Uterus (tissue), 4 donors: ENCODE results near the gene DCBLD1. TPM values are rescaled to one million over a fixed set of nuclear protein-coding genes. Genes with fewer than 3 reads are reported as not detected.

Experiments used
- DNase-seq, 2 donors: peaks; one replicate each; pipeline ENCODE4 v3.0.0-alpha.2; 2019 to 2020
- H3K27ac ChIP-seq, 2 donors: fragments of 200-600 bp; sonication (generic); 1 replicate in 1 of 2; 2 replicates in 1 of 2; pipeline ENCODE4 v1.5.1; 2016 to 2018
- H3K27me3 ChIP-seq, 2 donors: fragments of 200-600 bp; sonication (generic); one replicate each; pipeline ENCODE4 v1.5.1; 2018 to 2019; ENCODE audit warnings: control low read depth in 1 of 2
- H3K36me3 ChIP-seq, 2 donors: fragments of 200-600 bp; sonication (generic); one replicate each; pipeline ENCODE4 v1.5.1; 2019; ENCODE audit warnings: control low read depth in 1 of 2
- H3K4me1 ChIP-seq, 2 donors: fragments of 200-600 bp; sonication (generic); one replicate each; pipeline ENCODE4 v1.5.1; 2018 to 2019; ENCODE audit warnings: control low read depth in 1 of 2
- H3K4me3 ChIP-seq, 2 donors: fragments of 200-600 bp; sonication (generic); 1 replicate in 1 of 2; 2 replicates in 1 of 2; pipeline ENCODE4 v1.5.1; 2018 to 2019; ENCODE audit warnings: mild to moderate bottlenecking in 1 of 2
- H3K9me3 ChIP-seq, 2 donors: fragments of 200-600 bp; sonication (generic); one replicate each; pipeline ENCODE4 v1.5.1; 2019; ENCODE audit warnings: control low read depth in 1 of 2
- CTCF ChIP-seq, 4 experiments: fragments of 200-600 bp in 2 of 4; fragments of 450-650 bp in 2 of 4; sonication (generic) in 2 of 4; IDR thresholded peaks; one replicate each; pipeline ENCODE4 v1.5.1; 2016 to 2019; ENCODE audit warnings: antibody characterized with exemption in 4 of 4, mild to moderate bottlenecking in 2 of 4, moderate library complexity in 1 of 4
- POLR2A ChIP-seq, 2 donors: fragments of 450-650 bp; IDR thresholded peaks; one replicate each; pipeline ENCODE4 v1.6.1; 2016; ENCODE audit warnings: antibody characterized with exemption in 2 of 2, mild to moderate bottlenecking in 1 of 2, moderate library complexity in 1 of 2
- intact Hi-C: fragments of 100-400 bp; cut with DNase I; formaldehyde crosslinking; loops from one replicate; pipeline ENCODE4 v1.15.1; 2023; ENCODE audit warnings: low total_unique reads
- total RNA-seq, 4 donors: library from RNA; depleted of rRNA in 3 of 4; stranded (reverse); fragments of >200 nt in 3 of 4; gene quantifications; one replicate each; pipeline versions ENCODE4 v1.1.0 to v1.2.4, GENCODE V29; 2014 to 2023
- donor health status: DM: yes; HTN: yes; CAD: no.

DCBLD1 gene
- total RNA-seq, 4 donors from 2014 or later: 2.4 to 15.5 (median 4.5) TPM

GRCh38 chr6:117550618-117551242 is 68.3 kb downstream of the DCBLD1 start:
- TF ChIP-seq POLR2A (IDR thresholded peaks at IDR 0.05) (no peak), CTCF (IDR thresholded peaks at IDR 0.05) (no peak)
- intact Hi-C loops: loop anchor here (10.0 kb wide), 1 partner anchor 96 kb away; no protein-coding TSS in a partner anchor
- H3K9me3 ChIP-seq: no peaks in the 10 kb centered on the region
- no peak overlapping the region for H3K27ac ChIP-seq
- DNase-seq: no peak
- no peaks in the 10 kb centered on the region for H3K27me3 ChIP-seq
- H3K36me3 ChIP-seq: no peaks in the 10 kb centered on the region
- H3K4me1 ChIP-seq: no peaks in the 10 kb centered on the region
- no peak overlapping the region for H3K4me3 ChIP-seq

DNA sequence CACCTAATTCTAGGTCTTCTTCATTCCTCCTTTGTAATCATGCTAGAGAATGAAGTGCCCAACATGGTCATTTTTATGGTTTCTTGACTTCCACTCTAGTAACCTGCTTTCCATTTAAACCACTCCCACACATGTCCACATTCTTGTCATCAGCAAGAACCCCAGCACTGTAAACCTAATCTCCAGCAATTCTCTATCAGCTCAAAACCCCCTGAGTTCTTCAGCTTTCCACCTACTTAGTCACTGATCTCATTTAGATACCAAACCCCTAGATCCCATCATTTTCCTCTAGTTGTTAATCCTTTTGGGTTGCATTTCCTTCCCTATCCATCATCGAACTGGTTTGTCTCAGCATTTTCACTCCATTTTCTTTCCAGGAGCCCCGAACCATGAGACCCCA is 70.1 kb downstream of the DCBLD1 start:
- H3K4me3 ChIP-seq: no peak overlapping the region
- no peak for DNase-seq
- no peak overlapping the region for H3K27ac ChIP-seq
- H3K9me3 ChIP-seq: no peaks in the 10 kb centered on the region
- H3K27me3 ChIP-seq: no peaks in the 10 kb centered on the region
- no peak for TF ChIP-seq CTCF (IDR thresholded peaks at IDR 0.05)
- TF ChIP-seq POLR2A (IDR thresholded peaks at IDR 0.05): no peak
- no peaks in the 10 kb centered on the region for H3K36me3 ChIP-seq
- intact Hi-C loops: loop anchor here (10.0 kb wide), 1 partner anchor 98 kb away; no protein-coding TSS in a partner anchor
- H3K4me1 ChIP-seq: no peaks in the 10 kb centered on the region

GRCh38 chr6:117553142-117553541 is 70.7 kb downstream of the DCBLD1 start:
- Histone ChIP-seq H3K27ac (no peak overlapping the region), H3K4me1 (no peaks in the 10 kb centered on the region), H3K9me3 (no peaks in the 10 kb centered on the region), H3K27me3 (no peaks in the 10 kb centered on the region), H3K36me3 (no peaks in the 10 kb centered on the region), H3K4me3 (no peak overlapping the region)
- DNase-seq: no peak
- intact Hi-C loops: loop anchor here (10.0 kb wide), 1 partner anchor 98 kb away; no protein-coding TSS in a partner anchor
- TF ChIP-seq POLR2A (IDR thresholded peaks at IDR 0.05) (no peak), CTCF (IDR thresholded peaks at IDR 0.05) (no peak)

GRCh38 chr6:117555262-117555849 is 72.9 kb downstream of the DCBLD1 start:
- no peaks in the 10 kb centered on the region for H3K27me3 ChIP-seq
- no peak for TF ChIP-seq CTCF (IDR thresholded peaks at IDR 0.05)
- no peak for TF ChIP-seq POLR2A (IDR thresholded peaks at IDR 0.05)
- no peak overlapping the region for H3K27ac ChIP-seq
- H3K36me3 ChIP-seq: no peaks in the 10 kb centered on the region
- intact Hi-C loops: loop anchor here (10.0 kb wide), 1 partner anchor 101 kb away; no protein-coding TSS in a partner anchor
- H3K9me3 ChIP-seq: no peaks in the 10 kb centered on the region
- no peak overlapping the region for H3K4me3 ChIP-seq
- H3K4me1 ChIP-seq: no peaks in the 10 kb centered on the region
- DNase-seq: no peak

- no peak overlapping the region for H3K4me3 ChIP-seq
- peak; percentile 20 to 50 for DNase-seq
- no peaks in the 10 kb centered on the region for H3K27me3 ChIP-seq
- H3K9me3 ChIP-seq: no peaks in the 10 kb centered on the region
- no peaks in the 10 kb centered on the region for H3K36me3 ChIP-seq
- no peaks in the 10 kb centered on the region for H3K4me1 ChIP-seq
- H3K27ac ChIP-seq: no peak overlapping the region
- TF ChIP-seq POLR2A (IDR thresholded peaks at IDR 0.05) (no peak), CTCF (IDR thresholded peaks at IDR 0.05) (peak; percentile 65 to 92 (median 76))
- intact Hi-C loops: loop anchor here (10.0 kb wide), 1 partner anchor 101 kb away; no protein-coding TSS in a partner anchor
Observed at GRCh38 chr6:117555882-117556498, 73.5 kb downstream of the DCBLD1 start.
